GM21390 (cell line): Measurements from ENCODE around the gene LEKR1.
A peak's percentile ranks its signal among the peaks of the same experiment; 100 is the strongest.
"Not testable (repeated sequence)": the region's sequence is repeated elsewhere in the genome, so short reads cannot be mapped to it uniquely, and the experiment has no call there.

Experiments
- ATAC-seq: cut with Tn5 transposase; IDR thresholded peaks from one replicate; pipeline ENCODE4 v1.9.1; 2021; ENCODE audit not compliant: unreplicated experiment

The LEKR1 gene

DNA sequence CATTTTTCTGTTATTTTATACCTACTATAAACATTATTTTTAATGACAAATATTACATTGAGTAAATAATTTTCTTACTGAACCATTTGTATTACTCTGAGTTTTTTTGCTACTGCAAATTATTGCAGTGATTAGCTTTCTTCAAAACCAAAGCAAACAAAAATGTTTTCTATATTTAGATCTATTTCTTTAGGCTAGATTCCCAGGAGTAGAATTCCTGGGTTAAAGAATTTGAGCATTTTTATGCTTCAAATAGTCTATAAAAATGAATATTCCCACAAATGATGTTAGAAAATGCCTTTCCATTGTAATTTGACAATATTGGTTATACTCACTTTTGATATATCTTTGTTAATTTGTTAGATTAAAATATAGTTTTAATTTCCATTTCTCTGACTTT is 76.8 kb downstream of the LEKR1 start:
- ATAC-seq = no peak

DNA sequence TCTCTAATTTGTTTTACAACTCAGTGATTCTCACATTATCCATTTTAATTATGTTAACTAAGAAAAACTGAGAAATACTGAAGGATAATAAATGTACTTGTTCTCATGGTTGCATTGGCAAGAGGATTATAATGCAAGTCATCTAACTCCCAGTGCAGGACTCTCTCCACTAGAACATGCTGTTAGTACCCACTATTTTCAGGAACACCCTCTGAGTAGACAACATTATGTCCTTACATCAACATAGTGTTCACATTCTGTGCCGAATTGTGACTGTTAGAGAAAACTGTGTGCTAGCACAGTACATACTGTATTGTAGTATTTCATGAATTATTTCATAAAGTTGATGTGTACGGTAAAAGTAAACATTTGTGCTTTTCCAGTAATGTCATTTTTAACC is 80.1 kb downstream of the LEKR1 start:
- ATAC-seq = no peak

DNA sequence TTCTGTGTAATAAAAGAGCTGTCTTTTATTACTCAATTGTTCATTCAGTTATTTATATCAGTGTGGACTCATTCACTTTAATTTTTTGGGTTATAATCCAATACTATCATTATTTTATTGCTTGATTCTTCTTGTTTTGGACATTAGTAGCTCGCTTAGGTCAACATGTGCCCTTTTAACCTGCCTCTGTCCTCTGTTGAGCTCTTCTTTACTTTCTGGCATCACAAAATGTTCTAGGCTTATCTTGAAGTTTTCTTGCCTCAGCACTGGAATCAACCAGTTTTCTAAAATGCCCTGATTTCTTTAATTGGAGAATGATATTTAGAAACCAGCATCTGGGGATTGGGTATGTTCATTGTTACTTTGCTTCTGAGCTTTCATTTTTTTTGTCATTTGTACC is 82.2 kb downstream of the LEKR1 start:
- ATAC-seq = no peak

DNA sequence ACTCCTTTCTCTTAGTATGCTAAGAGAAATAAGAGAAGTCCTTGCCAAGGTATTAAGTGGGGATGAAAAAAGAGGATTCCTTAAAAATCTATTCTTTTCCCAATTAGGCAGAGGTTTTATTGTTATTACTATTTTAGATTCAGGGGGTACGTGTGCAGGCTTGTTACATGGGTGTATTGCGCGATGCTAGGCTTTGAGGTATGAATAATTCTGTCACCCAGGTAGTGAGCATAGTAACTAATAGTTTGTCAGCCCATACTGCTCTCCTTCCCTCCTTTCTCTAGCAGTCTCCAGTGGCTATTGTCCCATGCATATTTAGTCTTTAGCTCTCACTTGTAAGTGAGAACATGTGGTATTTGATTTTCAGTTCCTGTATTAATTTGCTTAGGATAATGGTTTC is 83.9 kb downstream of the LEKR1 start:
- no peak for ATAC-seq

DNA sequence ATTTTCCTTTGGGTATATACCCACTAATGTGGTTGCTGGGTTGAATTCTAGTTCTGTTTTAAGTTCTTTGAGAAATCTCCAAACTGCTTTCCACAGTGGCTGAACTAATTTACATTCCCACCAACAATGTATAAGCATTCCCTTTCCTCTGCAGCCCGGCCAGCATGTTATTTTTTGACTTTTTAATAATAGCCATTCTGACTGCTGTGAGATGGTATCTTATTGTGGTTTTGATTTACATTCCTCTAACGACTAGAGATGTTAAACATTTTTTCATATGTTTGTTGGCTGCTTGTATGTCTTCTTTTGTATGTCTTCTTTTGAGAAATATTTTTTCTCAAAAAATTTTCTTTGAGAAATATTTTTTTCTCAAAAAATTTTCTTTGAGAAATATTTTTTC is 84.7 kb downstream of the LEKR1 start:
- not testable (repeated sequence) for ATAC-seq

DNA sequence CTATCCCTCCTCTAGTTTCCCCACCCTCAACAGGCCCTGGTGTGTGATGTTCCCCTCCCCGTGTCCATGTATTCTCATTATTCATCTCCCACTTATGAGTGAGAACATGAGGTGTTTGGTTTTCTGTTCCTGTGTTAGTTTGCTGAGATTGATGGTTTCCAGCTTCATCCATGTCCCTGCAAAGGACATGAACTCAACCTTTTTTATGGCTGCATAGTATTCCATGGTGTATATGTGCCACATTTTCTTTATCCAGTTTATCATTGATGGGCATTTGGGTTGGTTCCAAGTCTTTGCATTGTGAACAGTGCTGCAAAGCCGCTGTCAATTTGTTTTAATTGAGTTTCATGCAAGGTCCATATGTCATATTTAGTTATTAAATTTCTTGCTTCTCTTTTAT is 88.1 kb downstream of the LEKR1 start:
- not testable (repeated sequence) for ATAC-seq

DNA sequence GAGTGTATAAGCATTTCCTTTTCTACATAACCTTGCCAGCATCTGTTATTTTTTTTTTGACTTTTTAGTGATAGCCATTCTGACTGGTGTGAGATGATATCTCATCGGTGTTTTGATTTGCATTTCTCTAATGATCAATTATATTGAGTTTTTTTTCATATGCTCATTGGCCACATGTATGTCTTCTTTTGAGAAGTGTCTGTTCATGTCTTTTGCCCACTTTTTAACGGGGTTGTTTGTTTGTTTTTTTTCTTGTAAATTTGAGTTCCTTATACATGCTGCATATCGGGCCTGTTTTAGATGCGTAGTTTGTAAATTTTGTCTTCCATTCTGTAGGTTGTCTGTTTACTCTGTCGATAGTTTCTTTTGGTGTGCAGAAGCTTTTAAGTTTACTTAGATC is 89.2 kb downstream of the LEKR1 start:
- no peak for ATAC-seq

DNA sequence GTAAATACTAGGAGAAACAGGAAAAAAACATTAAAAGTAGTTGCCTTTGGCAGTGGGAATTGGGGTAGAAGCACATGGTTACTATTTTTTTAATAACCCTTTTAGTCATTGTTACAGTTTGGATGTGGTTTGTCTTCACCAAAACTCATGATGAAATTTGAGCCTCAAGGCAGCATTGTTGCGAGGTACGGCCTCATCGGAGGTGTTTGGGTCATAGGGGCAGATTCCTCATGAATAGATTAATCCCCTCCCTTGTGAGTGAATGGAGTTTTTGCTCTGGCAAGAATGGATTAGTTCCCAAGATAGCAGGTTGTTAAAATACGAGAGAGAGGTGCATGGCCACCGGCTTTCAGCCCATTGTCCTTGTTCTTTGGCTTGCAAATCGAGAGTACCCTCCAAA is 92.6 kb downstream of the LEKR1 start:
- ATAC-seq = no peak

DNA sequence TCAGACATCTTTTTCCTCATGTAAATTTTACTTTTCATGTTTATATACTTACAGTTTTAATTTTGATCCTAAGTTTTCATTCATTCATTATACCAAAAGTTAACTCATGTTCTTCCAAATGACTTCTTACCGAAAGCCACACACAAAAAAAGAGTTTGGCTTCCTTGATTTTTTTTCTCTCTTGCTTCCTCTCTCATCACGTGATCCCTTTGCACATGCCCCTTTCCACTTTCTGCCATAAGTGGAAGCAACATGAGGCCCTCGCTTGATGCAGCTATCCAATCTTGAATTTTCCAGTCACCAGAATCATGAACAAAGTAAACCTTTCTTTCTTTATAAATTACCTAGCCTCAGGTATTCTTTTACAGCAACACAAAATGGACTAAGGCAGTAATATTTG is 93.7 kb downstream of the LEKR1 start:
- no peak for ATAC-seq

DNA sequence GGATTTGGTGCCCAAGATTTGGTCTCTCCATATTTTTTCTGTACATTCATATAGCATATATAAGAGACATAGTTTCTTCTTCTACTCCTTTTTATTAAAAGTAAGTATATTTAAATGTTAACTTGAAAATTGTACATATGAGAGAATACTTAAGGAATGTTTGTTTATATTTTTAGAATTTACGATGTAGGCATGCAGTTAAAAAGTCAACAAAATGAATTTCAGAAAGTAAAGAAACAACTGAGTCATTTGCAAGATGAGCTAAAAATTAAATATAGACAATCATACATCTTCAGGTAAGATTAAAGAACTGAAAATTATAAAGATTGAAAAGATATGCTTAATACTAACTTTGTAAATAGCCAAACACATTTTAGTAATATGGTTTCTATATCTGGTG is 94.2 kb downstream of the LEKR1 start:
- no peak for ATAC-seq

DNA sequence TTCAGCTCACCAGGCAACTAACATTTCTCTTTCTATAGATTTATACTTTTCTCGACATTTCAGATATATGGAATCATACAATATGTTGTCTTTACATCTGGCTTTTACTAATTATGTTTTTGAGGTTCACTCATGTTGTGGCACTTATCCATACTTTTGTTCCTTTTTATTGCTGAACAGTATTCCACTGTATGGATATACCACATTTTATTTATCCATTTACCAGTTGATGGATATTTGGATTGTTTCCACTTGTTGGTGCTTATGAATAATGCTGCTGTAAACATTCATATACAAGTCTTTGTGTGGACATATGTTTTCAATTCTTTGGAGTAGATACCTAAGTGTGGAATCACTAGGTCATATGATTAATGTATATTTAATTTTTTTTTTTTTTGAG is 97.2 kb downstream of the LEKR1 start:
- no peak for ATAC-seq

DNA sequence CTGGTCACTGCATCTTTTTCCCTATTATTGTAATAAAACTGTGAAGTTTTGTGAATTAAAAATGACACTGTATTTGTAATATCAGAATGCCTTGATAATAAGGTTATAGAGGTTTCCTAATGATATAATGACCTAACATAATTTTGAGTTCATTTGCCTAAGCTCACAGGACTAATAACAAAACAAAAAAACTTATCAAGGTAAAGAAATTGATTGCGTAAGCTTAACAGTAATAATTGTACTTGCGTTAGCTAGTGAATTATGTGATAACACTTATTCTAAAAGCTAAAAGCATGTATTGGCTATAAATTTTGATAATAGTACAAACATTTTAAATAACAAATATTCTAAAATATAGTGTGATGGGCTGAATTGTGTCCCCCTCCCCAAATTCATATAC is 112.6 kb downstream of the LEKR1 start:
- no peak for ATAC-seq

DNA sequence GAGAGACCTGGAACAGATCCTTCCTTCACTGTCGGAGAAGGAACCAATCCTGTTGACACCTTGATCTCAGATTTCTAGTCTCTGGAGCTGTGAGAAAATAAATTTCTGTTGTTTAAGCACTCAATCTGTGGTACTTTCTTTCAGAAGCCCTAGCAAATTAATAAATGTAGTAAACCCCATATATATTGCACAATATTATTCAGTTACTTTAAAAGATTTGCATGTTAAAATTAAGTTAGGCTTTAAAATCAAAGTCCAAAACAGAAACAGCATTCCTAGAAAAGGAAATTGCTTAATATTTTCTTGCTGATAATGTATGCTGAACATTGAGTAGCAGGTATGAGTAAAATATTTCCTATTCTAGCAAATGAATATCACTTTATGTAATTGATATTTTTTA is 113.2 kb downstream of the LEKR1 start:
- ATAC-seq = no peak

DNA sequence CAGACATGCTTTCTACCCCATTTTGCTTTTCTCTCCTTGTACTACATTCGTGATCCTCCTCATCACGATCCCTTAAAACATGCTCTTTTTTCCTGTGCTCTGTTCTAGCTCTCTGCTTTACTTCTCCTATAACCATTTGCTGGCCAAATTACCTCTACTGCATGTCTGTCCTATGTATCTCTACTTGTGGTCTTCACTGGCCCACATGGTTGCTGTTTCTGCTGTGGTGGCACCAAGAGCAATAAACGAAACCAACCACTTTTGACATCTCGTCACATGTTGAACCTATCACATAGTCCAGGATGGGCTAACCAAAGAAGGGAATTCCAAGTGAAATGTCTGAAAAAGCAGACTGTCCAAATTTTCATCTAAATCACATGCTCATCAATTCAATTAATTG is 115.2 kb downstream of the LEKR1 start:
- no peak for ATAC-seq

DNA sequence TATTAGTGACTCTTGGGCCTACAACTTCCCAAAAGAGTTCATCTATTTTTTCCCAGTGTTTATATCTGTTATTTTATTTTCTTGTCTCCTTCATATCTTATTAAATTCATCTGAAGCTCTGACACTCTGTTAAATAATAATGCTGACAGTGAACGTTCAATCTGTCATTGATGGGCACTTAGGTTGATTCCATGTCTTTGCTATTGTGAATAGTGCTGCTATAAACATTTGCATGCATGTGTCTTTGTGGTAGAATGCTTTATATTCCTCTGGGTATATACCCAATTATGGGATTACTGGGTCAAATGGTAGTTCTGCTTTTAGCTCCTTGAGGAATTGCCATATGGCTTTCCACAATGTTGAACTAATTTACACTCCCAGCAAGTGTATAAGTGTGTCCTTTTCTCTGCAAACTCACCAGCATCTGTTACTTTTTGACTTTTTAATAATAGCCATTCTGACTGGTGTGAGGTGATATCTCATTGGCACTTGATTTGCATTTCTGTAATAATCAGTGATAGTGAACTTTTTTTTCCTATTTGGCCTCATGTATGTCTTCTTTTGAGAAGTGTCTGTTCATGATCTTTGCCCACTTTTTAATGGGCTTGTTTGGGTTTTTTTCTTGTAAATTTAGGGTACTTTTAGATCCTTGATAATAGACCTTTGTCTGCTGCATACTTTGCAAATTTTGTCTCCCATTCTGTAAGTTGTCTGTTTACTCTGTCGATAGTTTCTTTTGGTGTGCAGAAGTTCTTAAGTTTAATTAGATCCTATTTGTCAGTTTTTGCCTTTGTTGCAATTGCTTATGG is 122.5 kb downstream of the LEKR1 start:
- ATAC-seq = no peak

DNA sequence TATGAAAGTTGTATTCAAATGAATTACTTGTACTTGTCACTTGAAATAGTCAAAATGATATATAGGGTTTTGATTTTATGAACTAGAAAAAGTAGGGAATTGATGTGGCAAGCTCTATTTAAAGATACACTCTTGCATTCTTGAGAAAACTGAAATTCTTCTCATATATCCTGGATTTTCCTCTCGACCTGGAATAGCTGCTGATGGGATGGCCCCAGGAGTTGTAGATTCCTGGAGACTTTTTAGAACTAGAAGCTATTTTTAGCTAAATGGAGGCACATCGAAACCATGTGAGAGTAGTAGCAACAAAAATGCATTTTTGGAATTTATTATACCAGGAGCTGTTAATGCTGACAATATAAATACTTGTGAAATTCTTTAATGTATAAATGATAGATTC is 125.9 kb downstream of the LEKR1 start:
- ATAC-seq = no peak

DNA sequence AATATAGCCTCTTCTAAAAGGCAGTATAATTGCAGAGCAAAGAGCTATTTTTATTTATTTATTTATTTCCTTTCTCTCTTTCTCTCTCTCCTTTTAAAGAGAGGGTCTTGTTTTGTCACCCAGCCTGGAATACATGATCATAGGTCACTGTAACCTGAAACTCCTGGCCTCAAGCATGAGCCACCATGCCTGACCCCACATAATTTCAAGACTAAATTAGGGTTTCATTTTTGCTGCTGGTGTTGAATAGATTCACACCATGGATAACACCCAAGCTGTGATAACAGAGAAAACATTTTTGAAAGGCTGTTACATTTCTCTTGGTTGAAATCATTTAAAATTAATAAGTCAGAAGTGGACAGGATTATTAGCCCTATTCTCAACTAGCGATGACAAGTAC is 131.6 kb downstream of the LEKR1 start:
- ATAC-seq = peak; percentile 95

DNA sequence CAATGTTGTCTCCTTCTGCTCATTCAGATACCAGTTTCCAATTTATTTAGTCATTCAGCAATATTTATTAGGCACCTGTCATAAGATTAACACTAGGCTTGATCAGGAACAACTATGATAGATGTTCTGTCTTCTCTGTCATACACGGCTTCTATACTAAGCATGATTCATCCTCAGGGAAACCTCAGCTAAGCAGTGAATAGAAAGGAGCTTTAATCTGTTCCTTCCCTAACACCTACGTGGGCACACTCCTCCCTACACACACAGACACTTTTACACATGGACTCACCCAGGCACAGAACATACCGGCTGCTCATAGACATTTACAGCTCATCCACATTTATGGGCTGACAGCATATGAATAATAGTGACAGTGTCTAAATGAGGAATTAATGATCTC is 136.9 kb downstream of the LEKR1 start:
- no peak for ATAC-seq

DNA sequence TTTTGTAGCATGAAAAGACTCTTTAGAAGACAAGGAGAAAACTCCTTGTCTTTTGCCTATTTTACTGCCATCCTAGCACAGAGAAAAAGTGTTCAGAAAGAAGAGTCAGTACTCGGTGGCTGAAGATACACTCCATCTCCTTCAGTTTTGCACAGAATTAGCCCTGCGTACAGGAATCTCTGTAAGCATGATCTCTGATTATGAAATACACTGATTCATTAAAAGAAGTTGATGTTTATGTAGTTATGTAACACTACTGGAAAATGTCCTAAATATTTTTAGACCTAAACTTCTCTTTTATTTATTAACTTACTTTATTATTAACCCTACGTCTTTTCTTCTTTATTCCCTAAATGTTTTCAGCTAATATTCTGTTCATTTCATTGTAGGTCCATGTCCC is 138.4 kb downstream of the LEKR1 start:
- ATAC-seq = no peak

DNA sequence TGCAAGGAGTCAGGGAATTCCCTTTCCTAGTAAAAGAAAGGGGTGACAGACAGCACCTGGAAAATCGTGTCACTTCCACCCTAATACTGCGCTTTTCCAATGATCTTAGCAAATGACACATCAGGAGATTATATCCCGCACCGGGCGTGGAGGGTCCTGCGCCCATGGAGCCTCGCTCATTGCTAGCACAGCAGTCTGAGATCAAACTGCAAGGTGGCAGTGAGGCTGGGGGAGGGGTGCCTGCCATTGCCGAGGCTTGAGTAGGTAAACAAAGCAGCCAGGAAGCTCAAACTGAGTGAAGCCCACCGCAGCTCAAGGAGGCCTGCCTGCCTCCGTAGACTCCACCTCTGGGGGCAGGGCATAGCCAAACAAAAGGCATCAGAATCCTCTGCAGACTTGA is 140.2 kb downstream of the LEKR1 start:
- ATAC-seq = not testable (repeated sequence)

DNA sequence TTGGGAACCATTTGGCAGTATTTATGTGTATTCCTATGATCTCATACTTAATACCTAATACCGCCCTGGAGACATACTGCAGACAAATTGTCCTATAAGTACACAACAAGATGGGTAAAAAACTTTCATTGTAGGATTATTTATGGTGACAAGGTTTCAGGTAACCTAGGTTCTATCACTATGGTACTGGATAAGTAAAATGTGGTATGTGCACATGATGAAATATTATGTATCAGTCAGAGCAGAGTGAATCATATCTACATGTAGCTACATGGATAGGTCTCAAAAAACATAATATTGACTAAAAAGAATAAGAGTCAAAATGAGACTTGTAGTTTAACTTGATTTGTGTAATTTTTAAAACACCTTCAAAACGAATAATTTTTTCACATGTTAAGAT is 147.8 kb downstream of the LEKR1 start:
- no peak for ATAC-seq

DNA sequence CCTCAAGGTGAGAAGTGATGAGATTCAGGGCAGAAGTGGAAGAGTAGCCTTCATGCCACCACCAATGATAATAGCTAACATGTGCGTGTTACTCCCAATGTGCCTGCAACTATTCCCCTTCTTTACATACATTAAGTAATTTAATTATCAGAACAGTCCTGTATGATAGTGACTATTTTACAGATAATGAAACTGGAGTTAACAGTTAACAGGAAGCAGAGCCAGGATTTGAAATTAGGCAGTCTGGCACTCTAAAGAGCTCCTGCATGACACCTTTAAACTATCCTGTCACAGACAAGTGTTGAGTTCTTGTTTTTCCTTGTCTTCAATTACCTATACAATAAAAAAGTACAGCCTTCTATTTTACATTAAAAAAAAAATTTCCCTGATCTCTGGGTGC is 148.8 kb downstream of the LEKR1 start:
- no peak for ATAC-seq

DNA sequence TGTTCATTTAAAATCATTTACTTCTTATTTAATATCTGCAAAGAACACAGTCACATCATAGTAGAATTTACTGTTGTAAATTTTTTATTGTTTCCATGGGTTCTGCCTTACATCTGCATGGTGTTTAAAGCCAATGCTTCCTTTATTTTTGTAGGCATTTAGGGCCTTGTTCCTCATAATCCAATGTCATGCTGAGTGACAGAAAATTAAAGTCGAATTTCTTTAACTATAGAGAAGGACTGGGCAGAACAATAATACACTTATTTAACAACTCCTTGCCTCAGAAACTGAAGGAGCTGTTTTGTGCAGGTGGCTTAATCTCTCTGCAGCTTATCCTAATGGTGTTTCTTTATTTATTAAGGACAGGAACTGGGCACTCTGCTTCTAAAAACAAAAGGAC is 149.6 kb downstream of the LEKR1 start:
- no peak for ATAC-seq
